Subcutaneous abdominal adipose tissue (tissue), 5 donors: ENCODE data around the gene SCAMP3.

Experiments
- H3K27ac ChIP-seq: one replicate; pipeline ENCODE4 v1.7.0; 2013; ENCODE audit warnings: low read depth, mild to moderate bottlenecking, inconsistent platforms, low read length, moderate library complexity
- H3K27me3 ChIP-seq, 5 donors: one replicate each; pipeline ENCODE4 v1.7.0; 2013; ENCODE audit warnings: low read length in 5 of 5, inconsistent platforms in 1 of 5; ENCODE audit not compliant: control insufficient read depth in 5 of 5, insufficient read depth in 4 of 5
- H3K36me3 ChIP-seq, 5 donors: one replicate each; pipeline ENCODE4 v1.7.0; 2013; ENCODE audit warnings: low read length in 5 of 5; ENCODE audit not compliant: control insufficient read depth in 5 of 5, insufficient read depth in 5 of 5
- H3K4me1 ChIP-seq, 5 donors: one replicate each; pipeline ENCODE4 v1.7.0; 2013; ENCODE audit warnings: low read length in 5 of 5, mild to moderate bottlenecking in 3 of 5, moderate library complexity in 1 of 5; ENCODE audit not compliant: control insufficient read depth in 5 of 5, insufficient read depth in 5 of 5
- H3K4me3 ChIP-seq, 5 donors: one replicate each; pipeline ENCODE4 v1.7.0; 2013; ENCODE audit warnings: low read length in 5 of 5, low read depth in 1 of 5
- H3K9ac ChIP-seq, 5 donors: one replicate each; pipeline ENCODE4 v1.7.0; 2013; ENCODE audit warnings: low read length in 5 of 5, mild to moderate bottlenecking in 4 of 5, moderate library complexity in 3 of 5
- H3K9me3 ChIP-seq, 5 donors: one replicate each; pipeline ENCODE4 v1.7.0; 2013; ENCODE audit warnings: low read length in 5 of 5; ENCODE audit not compliant: control insufficient read depth in 5 of 5
- donor health status: healthy.
- donor health status: healthy.
- donor health status: healthy.
- donor health status: healthy.
- donor health status: healthy.

SCAMP3 gene

GRCh38 chr1:155207806-155208540 is 54.2 kb downstream of the SCAMP3 start, which contains the start of gene THBS3:
Gene THBS3, minus strand, starts transcription at chr1:155207897. Its CDS starts 21 bp downstream, at chr1:155207876.
- peak within 1 kb of the TSS; percentile 90 to 97 (median 94) for H3K9ac ChIP-seq
- peaks cover 8 to 30% (median 28%) of the 10 kb centered on the region in 5 donors for H3K4me1 ChIP-seq

GRCh38 chr1:155206891-155207805 is 55.0 kb downstream of the SCAMP3 start:
- no peaks in the 10 kb centered on the region for H3K9me3 ChIP-seq
- no peaks in the 10 kb centered on the region for H3K27me3 ChIP-seq
- peak overlapping the region; percentile 99 for H3K27ac ChIP-seq
- H3K36me3 ChIP-seq, result peaks cover 0 to 19% (median 5%) of the 10 kb centered on the region in 5 donors
- H3K4me3 ChIP-seq, result peak overlapping the region; percentile 56 to 94 (median 71)
- peak overlapping the region in 4 of 5 donors; percentile 40 to 78 (median 54) for H3K9ac ChIP-seq
- H3K4me1 ChIP-seq, result peaks cover 8 to 30% (median 28%) of the 10 kb centered on the region in 5 donors

More at GRCh38 chr1:155207806-155208540, 54.2 kb downstream of the SCAMP3 start, which contains the start of gene THBS3:
- no peaks in the 10 kb centered on the region for H3K27me3 ChIP-seq
- H3K9me3 ChIP-seq, result no peaks in the 10 kb centered on the region
- peak within 1 kb of the TSS; percentile 99 for H3K27ac ChIP-seq
- H3K36me3 ChIP-seq, result peaks cover 0 to 26% (median 5%) of the 10 kb centered on the region in 5 donors
- H3K4me3 ChIP-seq, result peak within 1 kb of the TSS; percentile 74 to 97 (median 78)
